Upper lobe of right lung (tissue), 1 donor: Measurements from ENCODE around the gene SNTG2. TPM values are rescaled to one million over a fixed set of nuclear protein-coding genes. Genes with fewer than 3 reads are reported as not detected.

Source experiments
- ATAC-seq: fragments of 200-7000 bp; cut with Tn5 transposase; one replicate; pipeline ENCODE4 v1.9.1; 2020; ENCODE audit warnings: mild to moderate bottlenecking, moderate library complexity
- DNase-seq: peaks from one replicate; pipeline ENCODE4 v3.0.0-alpha.2; 2020
- H3K27ac ChIP-seq: fragments of 200-600 bp; one replicate; pipeline ENCODE4 v1.8.0; 2022
- H3K27me3 ChIP-seq: fragments of 200-600 bp; one replicate; pipeline ENCODE4 v1.8.0; 2022; ENCODE audit warnings: mild to moderate bottlenecking
- H3K36me3 ChIP-seq: fragments of 200-600 bp; one replicate; pipeline ENCODE4 v1.8.0; 2022
- H3K4me1 ChIP-seq: fragments of 200-600 bp; one replicate; pipeline ENCODE4 v1.8.0; 2022
- H3K4me3 ChIP-seq: fragments of 200-600 bp; one replicate; pipeline ENCODE4 v1.8.0; 2022; ENCODE audit warnings: mild to moderate bottlenecking
- H3K9me3 ChIP-seq: fragments of 200-600 bp; one replicate; pipeline ENCODE4 v1.8.0; 2022
- intact Hi-C: fragments of 100-400 bp; cut with DNase I; formaldehyde crosslinking; loops from one replicate; pipeline ENCODE4 v1.11.0; 2022
- total RNA-seq: library from RNA; stranded (reverse); fragmentation: NEBNext Ultra II Directional; extraction: Animal tissue kit (Norgen Biotek cat#: 25700); gene quantifications from one replicate; pipeline ENCODE4 v1.2.1, GENCODE V29; 2021
- TF ChIP-seq, protein P1 (sequence below): fragments of 200-600 bp; IDR thresholded peaks from one replicate; pipeline ENCODE4 v1.8.0; 2022; ENCODE audit warnings: antibody characterized with exemption
- donor health status: DM: no; HTN: yes; CAD: no; lungs with severe emphysema.

SNTG2 gene
- total RNA-seq, 1 donor from 2014 or later = 3.6 TPM

DNA sequence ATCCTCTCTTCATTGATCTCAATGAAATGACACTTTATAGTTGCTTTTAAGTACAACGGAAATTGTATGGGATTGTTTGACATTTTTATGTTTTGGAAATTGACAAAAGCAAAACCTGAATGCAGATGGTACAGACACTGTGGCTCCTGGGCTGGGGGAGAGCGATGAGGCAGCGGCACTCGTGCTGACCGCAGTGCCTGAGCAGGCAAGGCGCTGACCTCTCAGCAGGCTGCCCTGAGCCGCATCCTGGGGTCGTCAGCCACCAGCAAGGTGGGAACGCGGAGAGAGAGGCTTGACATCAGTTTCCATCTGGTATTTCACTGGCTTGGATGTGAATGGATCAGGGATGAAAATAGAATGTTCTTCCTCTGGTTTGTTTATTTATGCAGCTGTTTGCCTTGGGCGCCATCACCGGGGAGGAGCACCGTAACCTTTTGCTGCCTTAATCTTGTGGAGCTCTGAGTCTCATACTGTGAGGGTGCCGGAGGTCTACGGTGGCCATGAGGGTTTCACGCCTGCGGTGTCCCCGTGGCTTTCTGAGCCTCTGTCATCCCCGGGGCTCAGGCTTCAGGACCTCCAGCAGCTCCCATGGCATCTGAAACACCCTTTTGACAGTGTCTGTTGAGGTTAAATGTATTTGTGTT is 367.8 kb downstream of the SNTG2 start:
- ATAC-seq (no peak), DNase-seq (no peak)
- Histone ChIP-seq H3K9me3 (no peaks in the 10 kb centered on the region), H3K36me3 (no peaks in the 10 kb centered on the region), H3K4me1 (no peaks in the 10 kb centered on the region), H3K27me3 (no peaks in the 10 kb centered on the region), H3K4me3 (no peak overlapping the region), H3K27ac (no peak overlapping the region)
- TF ChIP-seq, protein P1, sequence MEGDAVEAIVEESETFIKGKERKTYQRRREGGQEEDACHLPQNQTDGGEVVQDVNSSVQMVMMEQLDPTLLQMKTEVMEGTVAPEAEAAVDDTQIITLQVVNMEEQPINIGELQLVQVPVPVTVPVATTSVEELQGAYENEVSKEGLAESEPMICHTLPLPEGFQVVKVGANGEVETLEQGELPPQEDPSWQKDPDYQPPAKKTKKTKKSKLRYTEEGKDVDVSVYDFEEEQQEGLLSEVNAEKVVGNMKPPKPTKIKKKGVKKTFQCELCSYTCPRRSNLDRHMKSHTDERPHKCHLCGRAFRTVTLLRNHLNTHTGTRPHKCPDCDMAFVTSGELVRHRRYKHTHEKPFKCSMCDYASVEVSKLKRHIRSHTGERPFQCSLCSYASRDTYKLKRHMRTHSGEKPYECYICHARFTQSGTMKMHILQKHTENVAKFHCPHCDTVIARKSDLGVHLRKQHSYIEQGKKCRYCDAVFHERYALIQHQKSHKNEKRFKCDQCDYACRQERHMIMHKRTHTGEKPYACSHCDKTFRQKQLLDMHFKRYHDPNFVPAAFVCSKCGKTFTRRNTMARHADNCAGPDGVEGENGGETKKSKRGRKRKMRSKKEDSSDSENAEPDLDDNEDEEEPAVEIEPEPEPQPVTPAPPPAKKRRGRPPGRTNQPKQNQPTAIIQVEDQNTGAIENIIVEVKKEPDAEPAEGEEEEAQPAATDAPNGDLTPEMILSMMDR = no peak
- intact Hi-C loops = no loop called here

DNA sequence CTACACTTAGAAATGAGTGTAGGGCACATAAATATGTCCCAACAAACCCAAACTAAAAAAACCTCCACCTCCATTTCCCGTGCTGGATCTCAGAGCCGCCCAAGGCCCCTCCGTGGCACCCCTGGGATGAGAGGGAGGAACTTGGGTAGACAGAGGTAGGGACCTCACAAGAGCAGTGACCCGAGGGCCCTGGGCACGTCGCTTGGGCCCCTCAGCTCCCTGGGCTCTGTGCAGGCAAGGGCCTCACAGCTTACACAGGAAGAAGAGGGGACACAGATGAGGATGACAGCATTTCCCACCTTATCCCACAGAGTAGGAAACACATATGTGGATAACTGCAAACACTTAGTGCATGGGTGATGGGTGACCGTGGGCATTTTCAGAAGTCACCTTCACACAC is 368.7 kb downstream of the SNTG2 start:
- no peaks in the 10 kb centered on the region for H3K9me3 ChIP-seq
- no peaks in the 10 kb centered on the region for H3K4me1 ChIP-seq
- DNase-seq (no peak), ATAC-seq (no peak)
- H3K27ac ChIP-seq = no peak overlapping the region
- H3K4me3 ChIP-seq = no peak overlapping the region
- intact Hi-C loops = no loop called here
- TF ChIP-seq, protein P1 = no peak
- H3K27me3 ChIP-seq = no peaks in the 10 kb centered on the region
- no peaks in the 10 kb centered on the region for H3K36me3 ChIP-seq

DNA sequence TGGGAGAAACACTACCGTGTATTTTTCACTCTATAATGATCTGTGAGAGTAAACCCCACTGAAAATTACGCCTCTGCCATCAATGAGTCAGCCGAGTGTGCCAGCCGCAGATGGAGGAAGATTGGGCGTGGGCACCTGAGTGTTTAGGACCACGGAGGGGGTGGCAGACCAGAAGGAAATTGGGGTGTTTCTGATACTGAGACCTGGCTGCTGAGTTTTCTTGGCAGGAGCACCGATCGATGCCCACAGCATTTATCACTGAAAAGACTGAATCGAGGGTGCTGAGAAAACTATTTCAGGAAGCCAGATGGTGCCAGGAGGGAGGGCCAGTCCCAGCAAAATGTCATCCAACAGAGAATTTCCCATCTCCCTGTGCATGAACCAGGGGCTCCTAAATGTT is 370.7 kb downstream of the SNTG2 start:
- Histone ChIP-seq H3K9me3 (no peaks in the 10 kb centered on the region), H3K27ac (no peak overlapping the region), H3K36me3 (no peaks in the 10 kb centered on the region), H3K4me3 (no peak overlapping the region), H3K4me1 (no peaks in the 10 kb centered on the region), H3K27me3 (no peaks in the 10 kb centered on the region)
- TF ChIP-seq, protein P1 = no peak
- intact Hi-C loops = no loop called here
- no peak for ATAC-seq
- DNase-seq = no peak

DNA sequence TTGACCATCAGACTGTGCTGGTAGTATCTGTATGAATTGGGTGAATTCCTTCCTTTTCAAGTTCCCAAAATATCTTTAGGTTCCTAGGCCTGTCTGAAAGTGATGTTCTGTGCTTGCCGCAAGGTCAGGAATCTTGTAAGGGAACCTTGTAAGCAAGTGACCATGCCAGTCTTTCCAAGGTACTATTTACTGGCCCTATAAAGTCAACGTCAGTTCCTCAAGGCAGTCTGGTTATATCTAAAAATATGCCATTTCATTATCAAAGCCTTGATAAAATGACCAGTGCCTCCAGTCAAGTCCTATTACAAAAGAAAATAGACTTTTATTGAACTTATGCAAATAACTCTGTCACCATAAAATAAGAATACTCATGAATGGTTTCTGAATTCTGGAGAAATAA is 374.2 kb downstream of the SNTG2 start:
- H3K27ac ChIP-seq = no peak overlapping the region
- TF ChIP-seq, protein P1 = no peak
- H3K36me3 ChIP-seq = no peaks in the 10 kb centered on the region
- H3K4me1 ChIP-seq = no peaks in the 10 kb centered on the region
- DNase-seq (no peak), ATAC-seq (no peak)
- H3K4me3 ChIP-seq = no peak overlapping the region
- H3K27me3 ChIP-seq = no peaks in the 10 kb centered on the region
- H3K9me3 ChIP-seq = no peaks in the 10 kb centered on the region
- intact Hi-C loops = no loop called here

DNA sequence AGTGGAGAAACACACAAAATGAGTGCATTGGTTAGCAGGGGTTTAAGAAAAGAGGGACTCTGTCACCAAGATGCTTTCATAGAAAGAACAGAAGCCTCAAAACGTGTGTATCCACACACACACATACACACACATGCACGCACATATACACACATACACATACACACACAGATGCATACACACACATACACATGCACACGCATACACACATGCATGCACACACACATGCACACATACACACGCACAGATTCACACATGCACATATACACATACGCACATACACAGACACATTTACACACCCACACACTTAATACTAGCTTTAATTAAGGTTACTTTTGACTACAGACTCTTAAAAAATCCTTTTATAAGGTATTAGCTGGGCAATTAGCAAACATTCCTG is 378.0 kb downstream of the SNTG2 start:
- TF ChIP-seq, protein P1 = no peak
- Histone ChIP-seq H3K4me1 (no peaks in the 10 kb centered on the region), H3K27me3 (no peaks in the 10 kb centered on the region), H3K27ac (no peak overlapping the region), H3K9me3 (no peaks in the 10 kb centered on the region), H3K36me3 (no peaks in the 10 kb centered on the region), H3K4me3 (no peak overlapping the region)
- DNase-seq = no peak
- intact Hi-C loops = no loop called here
- ATAC-seq = no peak
